ENCODE data around the gene HSD17B3.

Gene HSD17B3

DNA sequence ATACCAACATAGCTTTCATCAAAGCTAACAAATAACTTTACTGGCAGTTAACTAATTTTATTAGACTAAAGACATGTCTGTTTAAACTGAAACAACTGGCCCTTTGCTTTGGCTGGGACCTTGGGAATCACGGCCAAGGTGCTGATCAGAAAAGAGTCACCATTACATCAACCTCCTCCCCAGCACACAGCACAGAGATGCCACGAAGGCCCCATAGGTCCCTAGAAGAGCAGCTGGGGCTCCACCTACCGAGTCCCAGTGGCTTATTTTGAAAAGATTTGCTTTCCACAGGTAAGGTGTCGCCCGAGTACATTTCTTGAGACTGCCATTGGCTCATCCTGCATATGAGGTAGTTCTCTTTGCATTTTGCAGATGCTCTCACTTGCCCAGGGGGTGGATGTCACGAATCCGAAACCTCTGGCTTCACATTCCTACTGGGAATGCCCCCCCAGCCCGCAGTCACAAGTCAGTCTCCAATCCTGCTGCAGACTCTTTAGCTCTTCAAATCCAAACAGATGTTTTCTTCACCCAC is 18.8 kb upstream of the HSD17B3 start:
- H3K27me3 ChIP-seq (ENCODE audit: low read length), result no peaks in the 10 kb centered on the region
- H3K36me3 ChIP-seq (ENCODE audit: low read length), result no peaks in the 10 kb centered on the region
- no peak overlapping the region for H3K4me3 ChIP-seq (ENCODE audit: insufficient read depth, low read length, poor library complexity, severe bottlenecking)
- H3K4me2 ChIP-seq (ENCODE audit: low read depth, low read length, poor library complexity, severe bottlenecking), result no peak overlapping the region
- no peaks in the 10 kb centered on the region for H3K9me3 ChIP-seq (ENCODE audit: insufficient read depth, low read length)
- no peaks in the 10 kb centered on the region for H4K20me1 ChIP-seq (ENCODE audit: low read depth, low read length)
- no peak overlapping the region for H3K27ac ChIP-seq (ENCODE audit: low read depth, low read length)
- no peaks in the 10 kb centered on the region for H3K79me2 ChIP-seq (ENCODE audit: insufficient read depth, low read length)
- TF ChIP-seq, protein P1, sequence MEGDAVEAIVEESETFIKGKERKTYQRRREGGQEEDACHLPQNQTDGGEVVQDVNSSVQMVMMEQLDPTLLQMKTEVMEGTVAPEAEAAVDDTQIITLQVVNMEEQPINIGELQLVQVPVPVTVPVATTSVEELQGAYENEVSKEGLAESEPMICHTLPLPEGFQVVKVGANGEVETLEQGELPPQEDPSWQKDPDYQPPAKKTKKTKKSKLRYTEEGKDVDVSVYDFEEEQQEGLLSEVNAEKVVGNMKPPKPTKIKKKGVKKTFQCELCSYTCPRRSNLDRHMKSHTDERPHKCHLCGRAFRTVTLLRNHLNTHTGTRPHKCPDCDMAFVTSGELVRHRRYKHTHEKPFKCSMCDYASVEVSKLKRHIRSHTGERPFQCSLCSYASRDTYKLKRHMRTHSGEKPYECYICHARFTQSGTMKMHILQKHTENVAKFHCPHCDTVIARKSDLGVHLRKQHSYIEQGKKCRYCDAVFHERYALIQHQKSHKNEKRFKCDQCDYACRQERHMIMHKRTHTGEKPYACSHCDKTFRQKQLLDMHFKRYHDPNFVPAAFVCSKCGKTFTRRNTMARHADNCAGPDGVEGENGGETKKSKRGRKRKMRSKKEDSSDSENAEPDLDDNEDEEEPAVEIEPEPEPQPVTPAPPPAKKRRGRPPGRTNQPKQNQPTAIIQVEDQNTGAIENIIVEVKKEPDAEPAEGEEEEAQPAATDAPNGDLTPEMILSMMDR (IDR thresholded peaks at IDR 0.05; ENCODE audit: insufficient read depth, low read length, poor library complexity, severe bottlenecking), result no peak
- TF ChIP-seq EZH2phosphoT487 (conservative IDR thresholded peaks at IDR 0.05; ENCODE audit: low read length), result no peak
- no peak overlapping the region for H3K9ac ChIP-seq (ENCODE audit: low read length)
- no peaks in the 10 kb centered on the region for H3F3A ChIP-seq (ENCODE audit: insufficient read depth)
- H3K9me2 ChIP-seq (replicated peaks; ENCODE audit: insufficient read depth, low read length), result no peaks in the 10 kb centered on the region
- H2AFZ ChIP-seq (ENCODE audit: low read depth, low read length, severe bottlenecking), result no peak overlapping the region

DNA sequence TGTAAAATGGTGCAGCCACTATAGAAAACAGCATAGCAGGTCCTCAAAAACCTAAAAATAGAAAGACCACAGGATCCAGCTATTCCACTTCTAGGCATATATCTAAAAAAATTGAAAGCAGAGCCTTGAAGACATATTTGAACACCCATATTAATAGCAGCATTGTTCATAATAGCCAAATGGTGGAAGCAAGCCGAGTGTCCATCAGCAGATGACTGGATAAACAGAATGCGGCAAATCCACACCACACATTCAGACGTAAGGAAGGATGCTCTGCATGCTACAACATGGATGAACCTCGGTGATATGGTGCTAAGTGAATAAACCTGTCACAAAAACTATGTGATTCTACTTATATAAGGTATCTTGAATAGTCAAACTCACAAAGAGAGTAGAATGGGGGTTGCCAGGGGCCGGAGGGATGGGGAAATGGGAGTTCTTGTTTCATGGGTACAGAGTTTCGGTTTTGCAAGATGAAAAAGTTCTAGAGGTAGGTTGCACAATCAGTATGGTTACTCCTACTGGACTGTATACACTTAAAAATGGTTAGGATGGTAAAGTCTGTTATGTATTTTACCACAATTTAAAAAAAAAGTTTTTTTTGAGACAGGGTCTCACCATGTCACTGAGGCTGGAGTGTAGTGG is 17.1 kb upstream of the HSD17B3 start:
- no peaks in the 10 kb centered on the region for H3K79me2 ChIP-seq (ENCODE audit: insufficient read depth, low read length)
- H3K36me3 ChIP-seq (ENCODE audit: low read length), result no peaks in the 10 kb centered on the region
- no peaks in the 10 kb centered on the region for H3K9me2 ChIP-seq (replicated peaks; ENCODE audit: insufficient read depth, low read length)
- no peaks in the 10 kb centered on the region for H4K20me1 ChIP-seq (ENCODE audit: low read depth, low read length)
- TF ChIP-seq, protein P1 (IDR thresholded peaks at IDR 0.05; ENCODE audit: insufficient read depth, low read length, poor library complexity, severe bottlenecking), result no peak
- no peak for TF ChIP-seq EZH2phosphoT487 (conservative IDR thresholded peaks at IDR 0.05; ENCODE audit: low read length)
- H3K9ac ChIP-seq (ENCODE audit: low read length), result no peak overlapping the region
- no peak overlapping the region for H3K27ac ChIP-seq (ENCODE audit: low read depth, low read length)
- no peaks in the 10 kb centered on the region for H3K9me3 ChIP-seq (ENCODE audit: insufficient read depth, low read length)
- H3K4me2 ChIP-seq (ENCODE audit: low read depth, low read length, poor library complexity, severe bottlenecking), result no peak overlapping the region
- no peaks in the 10 kb centered on the region for H3F3A ChIP-seq (ENCODE audit: insufficient read depth)
- H2AFZ ChIP-seq (ENCODE audit: low read depth, low read length, severe bottlenecking), result no peak overlapping the region
- no peak overlapping the region for H3K4me3 ChIP-seq (ENCODE audit: insufficient read depth, low read length, poor library complexity, severe bottlenecking)
- no peaks in the 10 kb centered on the region for H3K27me3 ChIP-seq (ENCODE audit: low read length)

DNA sequence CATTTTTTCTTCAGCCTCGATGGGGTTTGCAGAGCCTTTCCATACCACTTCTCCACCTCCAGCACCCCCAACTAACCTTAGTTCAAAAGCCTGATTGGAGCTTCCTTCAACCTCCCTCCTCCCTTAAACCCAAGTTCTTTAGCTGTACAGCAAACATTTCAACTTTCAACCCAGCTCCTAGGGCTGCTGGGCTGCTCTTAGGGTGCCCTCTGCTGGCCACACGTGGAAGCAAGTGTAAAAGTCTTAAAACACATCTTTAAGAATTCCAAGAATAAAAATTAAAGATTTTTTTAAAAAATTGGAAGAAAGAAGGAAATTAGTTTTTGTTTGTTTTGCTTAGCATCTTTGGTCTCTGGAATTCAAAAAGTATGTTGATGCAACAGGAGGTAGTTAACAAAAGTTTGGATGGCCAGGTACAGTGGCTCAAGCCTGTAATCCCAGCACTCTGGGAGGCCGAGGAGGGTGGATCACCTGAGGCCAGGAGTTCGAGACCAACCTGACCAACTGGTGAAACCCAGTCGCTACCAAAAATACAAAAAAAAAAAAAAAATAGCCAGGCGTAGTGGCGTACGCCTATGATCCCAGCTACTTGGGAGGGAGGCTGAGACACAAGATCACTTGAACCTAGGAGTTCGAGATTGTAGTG is 15.5 kb upstream of the HSD17B3 start:
- Histone ChIP-seq H3K4me2 (ENCODE audit: low read depth, low read length, poor library complexity, severe bottlenecking) (no peak overlapping the region), H3K9me3 (ENCODE audit: insufficient read depth, low read length) (peaks cover 7% of the 10 kb centered on the region; the same call in 1 of the 2 replicates), H3K9me2 (replicated peaks; ENCODE audit: insufficient read depth, low read length) (no peaks in the 10 kb centered on the region), H3K36me3 (ENCODE audit: low read length) (no peaks in the 10 kb centered on the region), H4K20me1 (ENCODE audit: low read depth, low read length) (no peaks in the 10 kb centered on the region), H3K79me2 (ENCODE audit: insufficient read depth, low read length) (no peaks in the 10 kb centered on the region), H3K4me3 (ENCODE audit: insufficient read depth, low read length, poor library complexity, severe bottlenecking) (no peak overlapping the region), H3K9ac (ENCODE audit: low read length) (no peak overlapping the region), H2AFZ (ENCODE audit: low read depth, low read length, severe bottlenecking) (no peak overlapping the region), H3F3A (ENCODE audit: insufficient read depth) (no peaks in the 10 kb centered on the region), H3K27ac (ENCODE audit: low read depth, low read length) (no peak overlapping the region), H3K27me3 (ENCODE audit: low read length) (no peaks in the 10 kb centered on the region)
- no peak for TF ChIP-seq EZH2phosphoT487 (conservative IDR thresholded peaks at IDR 0.05; ENCODE audit: low read length)
- TF ChIP-seq, protein P1 (IDR thresholded peaks at IDR 0.05; ENCODE audit: insufficient read depth, low read length, poor library complexity, severe bottlenecking), result peak; percentile 98

Data from SU-DHL-6 (cell line).